Thyroid gland (tissue), 4 donors: Measurements from ENCODE around the gene SORCS2. TPM values are rescaled to one million over a fixed set of nuclear protein-coding genes. Genes with fewer than 3 reads are reported as not detected.

ENCODE experiments used
- DNase-seq, 2 donors: peaks; one replicate each; pipeline ENCODE4 v3.0.0-alpha.2; 2019
- H3K27ac ChIP-seq, 3 donors: fragments of 200-600 bp; sonication (generic); 1 replicate in 2 of 3; 2 replicates in 1 of 3; pipeline ENCODE4 v1.5.1; 2016 to 2019; ENCODE audit warnings: mild to moderate bottlenecking in 1 of 3, moderate library complexity in 1 of 3
- H3K27me3 ChIP-seq: fragments of 200-600 bp; sonication (generic); one replicate; pipeline ENCODE4 v1.5.1; 2019
- H3K36me3 ChIP-seq, 2 donors: fragments of 200-600 bp; sonication (generic); one replicate each; pipeline ENCODE4 v1.5.1; 2016 to 2019
- H3K4me1 ChIP-seq, 2 donors: fragments of 200-600 bp; sonication (generic); one replicate each; pipeline ENCODE4 v1.5.1; 2017 to 2019
- H3K4me3 ChIP-seq, 3 donors: fragments of 200-600 bp; sonication (generic); replicated peaks in 1 of 3; 1 replicate in 2 of 3; 2 replicates in 1 of 3; pipeline ENCODE4 v1.5.1; 2016; ENCODE audit warnings: mild to moderate bottlenecking in 1 of 3
- H3K9me3 ChIP-seq: fragments of 200-600 bp; sonication (generic); one replicate; pipeline ENCODE4 v1.5.1; 2017
- POLR2A ChIP-seq, 2 donors: fragments of 450-650 bp; IDR thresholded peaks; one replicate each; pipeline ENCODE4 v1.6.1; 2017; ENCODE audit warnings: antibody characterized with exemption in 2 of 2, mild to moderate bottlenecking in 2 of 2, moderate library complexity in 1 of 2
- WGBS, 2 donors: methylation state at CpG; one replicate each; pipeline ENCODE4 v1.1.5; 2017; 5-methylcytosine and 5-hydroxymethylcytosine counted together
- intact Hi-C: fragments of 100-400 bp; cut with DNase I; formaldehyde crosslinking; loops from one replicate; pipeline ENCODE4 v1.15.1; 2023
- total RNA-seq, 4 donors: library from RNA; depleted of rRNA; stranded (reverse); fragments of >200 nt; gene quantifications; one replicate each; pipeline ENCODE4 v1.2.3, GENCODE V29; 2016
- TF ChIP-seq, protein P1 (sequence below), 6 experiments: fragments of 200-600 bp in 3 of 6; fragments of 450-650 bp in 3 of 6; sonication (generic) in 3 of 6; IDR thresholded peaks; one replicate each; pipeline ENCODE4 v1.5.1; 2016 to 2019; ENCODE audit warnings: antibody characterized with exemption in 6 of 6, mild to moderate bottlenecking in 2 of 6, inconsistent platforms in 1 of 6, moderate library complexity in 1 of 6

Gene SORCS2
- total RNA-seq, 4 donors from 2014 or later = 1.7 to 13.6 (median 3.6) TPM

GRCh38 chr4:7267829-7268228 lies 75.5 kb downstream of the SORCS2 start:
- no peaks in the 10 kb centered on the region for H3K9me3 ChIP-seq
- H3K36me3 ChIP-seq = no peaks in the 10 kb centered on the region
- H3K4me1 ChIP-seq = no peaks in the 10 kb centered on the region
- no peak overlapping the region for H3K27ac ChIP-seq
- intact Hi-C loops = no loop called here
- DNase-seq = no peak
- no peaks in the 10 kb centered on the region for H3K27me3 ChIP-seq
- H3K4me3 ChIP-seq = no peak overlapping the region
- 88 to 92% methylated on average over 6 to 7 of the region's 7 CpGs for WGBS, 2 donors
- TF ChIP-seq, protein P1, sequence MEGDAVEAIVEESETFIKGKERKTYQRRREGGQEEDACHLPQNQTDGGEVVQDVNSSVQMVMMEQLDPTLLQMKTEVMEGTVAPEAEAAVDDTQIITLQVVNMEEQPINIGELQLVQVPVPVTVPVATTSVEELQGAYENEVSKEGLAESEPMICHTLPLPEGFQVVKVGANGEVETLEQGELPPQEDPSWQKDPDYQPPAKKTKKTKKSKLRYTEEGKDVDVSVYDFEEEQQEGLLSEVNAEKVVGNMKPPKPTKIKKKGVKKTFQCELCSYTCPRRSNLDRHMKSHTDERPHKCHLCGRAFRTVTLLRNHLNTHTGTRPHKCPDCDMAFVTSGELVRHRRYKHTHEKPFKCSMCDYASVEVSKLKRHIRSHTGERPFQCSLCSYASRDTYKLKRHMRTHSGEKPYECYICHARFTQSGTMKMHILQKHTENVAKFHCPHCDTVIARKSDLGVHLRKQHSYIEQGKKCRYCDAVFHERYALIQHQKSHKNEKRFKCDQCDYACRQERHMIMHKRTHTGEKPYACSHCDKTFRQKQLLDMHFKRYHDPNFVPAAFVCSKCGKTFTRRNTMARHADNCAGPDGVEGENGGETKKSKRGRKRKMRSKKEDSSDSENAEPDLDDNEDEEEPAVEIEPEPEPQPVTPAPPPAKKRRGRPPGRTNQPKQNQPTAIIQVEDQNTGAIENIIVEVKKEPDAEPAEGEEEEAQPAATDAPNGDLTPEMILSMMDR (IDR thresholded peaks at IDR 0.05) = no peak
- no peak for TF ChIP-seq POLR2A (IDR thresholded peaks at IDR 0.05)

- 84 to 94% methylated on average over 10 of the region's 10 CpGs for WGBS, 2 donors
Measured at GRCh38 chr4:7268941-7269340, 76.6 kb downstream of the SORCS2 start.

GRCh38 chr4:7270121-7270520 lies 77.8 kb downstream of the SORCS2 start:
- H3K27me3 ChIP-seq = no peaks in the 10 kb centered on the region
- H3K27ac ChIP-seq = no peak overlapping the region
- H3K36me3 ChIP-seq = no peaks in the 10 kb centered on the region
- no peak overlapping the region for H3K4me3 ChIP-seq
- 94 to 95% methylated on average over 10 to 15 of the region's 17 CpGs for WGBS, 2 donors
- no peaks in the 10 kb centered on the region for H3K9me3 ChIP-seq
- intact Hi-C loops = no loop called here
- DNase-seq = no peak
- TF ChIP-seq POLR2A (IDR thresholded peaks at IDR 0.05) = no peak
- TF ChIP-seq, protein P1 (IDR thresholded peaks at IDR 0.05) = no peak
- no peaks in the 10 kb centered on the region for H3K4me1 ChIP-seq

More at GRCh38 chr4:7268941-7269340, 76.6 kb downstream of the SORCS2 start:
- Histone ChIP-seq H3K4me3 (no peak overlapping the region), H3K27me3 (no peaks in the 10 kb centered on the region), H3K4me1 (no peaks in the 10 kb centered on the region), H3K36me3 (no peaks in the 10 kb centered on the region), H3K27ac (no peak overlapping the region), H3K9me3 (no peaks in the 10 kb centered on the region)
- intact Hi-C loops = no loop called here
- TF ChIP-seq, protein P1 (IDR thresholded peaks at IDR 0.05) = no peak
- TF ChIP-seq POLR2A (IDR thresholded peaks at IDR 0.05) = no peak
- no peak for DNase-seq

DNA sequence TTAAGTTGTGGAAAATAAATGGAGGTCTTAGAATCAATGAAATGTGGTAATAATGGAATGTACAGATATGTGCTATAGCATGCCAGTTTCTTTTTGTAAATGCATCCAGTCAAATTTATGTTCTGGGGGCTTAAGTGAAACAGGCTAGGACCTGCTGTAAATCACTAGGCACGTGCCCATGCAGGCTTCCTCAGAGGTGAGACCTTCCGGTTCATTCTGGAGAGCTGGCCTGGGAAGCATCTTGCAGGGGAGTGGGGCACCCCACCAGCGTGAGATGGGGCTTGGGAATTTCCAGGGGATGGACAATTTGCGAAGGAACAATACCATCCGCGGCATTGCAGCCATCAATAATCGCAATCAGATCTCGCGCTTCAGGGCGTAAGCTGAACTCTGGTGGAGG lies 80.1 kb downstream of the SORCS2 start:
- no peaks in the 10 kb centered on the region for H3K9me3 ChIP-seq
- intact Hi-C loops = no loop called here
- no peak overlapping the region for H3K4me3 ChIP-seq
- no peak for DNase-seq
- no peak overlapping the region for H3K27ac ChIP-seq
- H3K36me3 ChIP-seq = no peaks in the 10 kb centered on the region
- WGBS, 2 donors = 87 to 90% methylated on average over 10 of the region's 10 CpGs
- no peaks in the 10 kb centered on the region for H3K27me3 ChIP-seq
- TF ChIP-seq, protein P1 (IDR thresholded peaks at IDR 0.05) = no peak
- TF ChIP-seq POLR2A (IDR thresholded peaks at IDR 0.05) = no peak
- peaks cover 0 to 7% of the 10 kb centered on the region in 2 donors for H3K4me1 ChIP-seq

- Histone ChIP-seq H3K4me1 (peaks cover 0 to 7% of the 10 kb centered on the region in 2 donors), H3K27ac (no peak overlapping the region), H3K4me3 (no peak overlapping the region), H3K36me3 (no peaks in the 10 kb centered on the region), H3K9me3 (no peaks in the 10 kb centered on the region), H3K27me3 (no peaks in the 10 kb centered on the region)
- no peak for TF ChIP-seq POLR2A (IDR thresholded peaks at IDR 0.05)
- TF ChIP-seq, protein P1 (IDR thresholded peaks at IDR 0.05) = no peak
- no peak for DNase-seq
- intact Hi-C loops = no loop called here
- 83 to 91% methylated on average over 7 to 8 of the region's 8 CpGs for WGBS, 2 donors
Measured at GRCh38 chr4:7273738-7274297, 81.5 kb downstream of the SORCS2 start.
